Endothelial cell of umbilical vein (primary cell): ENCODE measurements around the gene GFOD1. TPM values are rescaled to one million over a fixed set of nuclear protein-coding genes. Genes with fewer than 3 reads are reported as not detected.

Source experiments
- BruUV-seq: library from RNA; stranded (reverse); fragments of 400-500 nt; replicated peaks from 2 replicates; lab custom pipeline; 2021; lab: Mats Ljungman, UMichigan
- CTCF ChIA-PET: fragments of 300-600, 350-600 bp; sonication (Branson Sonifier 250); formaldehyde crosslinking; loops from one replicate; lab custom pipeline; 2021; ENCODE audit warnings: antibody characterized with exemption, inconsistent platforms; lab: Charles Lee
- POLR2A ChIA-PET: fragments of 300-600, 350-600 bp; sonication (Branson Sonifier 250); formaldehyde crosslinking; loops from one replicate; lab custom pipeline; 2021; ENCODE audit warnings: antibody characterized with exemption, inconsistent platforms; lab: Charles Lee
- DNase-seq: peaks from one replicate; pipeline ENCODE4 v3.0.0-alpha.2; 2011; ENCODE audit warnings: low read depth, low spot score
- FAIRE-seq: peaks from 2 replicates; lab custom pipeline; 2011; peaks lifted over from hg19 to GRCh38; lab: Jason Lieb, UNC
- H2AFZ ChIP-seq: 2 replicates; pipeline ENCODE4 v1.6.0; 2012; ENCODE audit warnings: low read depth, low read length, control low read depth, inconsistent platforms
- H3K27ac ChIP-seq: 2 replicates; pipeline ENCODE4 v1.5.1; 2011; ENCODE audit warnings: low read depth, mild to moderate bottlenecking, control low read depth, low read length, moderate library complexity; ENCODE audit not compliant: insufficient read depth
- H3K27me3 ChIP-seq, 2 experiments: 2 replicates each; pipeline versions ENCODE4 v1.6.0 to v1.6.1; 2011; ENCODE audit warnings: low read length in 2 of 2, mixed read lengths in 1 of 2; ENCODE audit not compliant: control insufficient read depth in 2 of 2, insufficient read depth in 2 of 2
- H3K36me3 ChIP-seq, 2 experiments: 2 replicates in 1 of 2; 3 replicates in 1 of 2; pipeline ENCODE4 v1.5.1; 2011; ENCODE audit warnings: low read length in 2 of 2, mild to moderate bottlenecking in 1 of 2, moderate library complexity in 1 of 2; ENCODE audit not compliant: control insufficient read depth in 2 of 2, insufficient read depth in 2 of 2; ENCODE audit errors: extremely low read depth in 1 of 2
- H3K4me1 ChIP-seq: 3 replicates; pipeline ENCODE4 v1.5.1; 2011; ENCODE audit warnings: mild to moderate bottlenecking, low read length; ENCODE audit not compliant: control insufficient read depth, insufficient read depth; ENCODE audit errors: extremely low read depth
- H3K4me2 ChIP-seq: 2 replicates; pipeline ENCODE4 v1.6.1; 2011; ENCODE audit warnings: low read length, control low read depth, mixed read lengths; ENCODE audit not compliant: insufficient read depth
- H3K4me3 ChIP-seq, 3 experiments: fragments of 200-600 bp in 1 of 3; sonication (generic), shearing (Covaris generic) in 1 of 3; replicated peaks in 1 of 3; 2 replicates each; pipeline ENCODE4 v1.5.1; 2011 to 2016; ENCODE audit warnings: control low read depth in 3 of 3, low read length in 3 of 3, mild to moderate bottlenecking in 2 of 3, inconsistent platforms in 1 of 3, low read depth in 1 of 3, moderate library complexity in 1 of 3; ENCODE audit not compliant: insufficient read depth in 1 of 3
- H3K79me2 ChIP-seq: 2 replicates; pipeline ENCODE4 v1.6.0; 2012; ENCODE audit warnings: low read length, inconsistent platforms; ENCODE audit not compliant: control insufficient read depth, insufficient read depth
- H3K9ac ChIP-seq: replicated peaks from 2 replicates; pipeline ENCODE3; 2011; ENCODE audit warnings: low read length, control low read depth; ENCODE audit not compliant: insufficient read depth; ENCODE audit errors: extremely low read depth
- H3K9me1 ChIP-seq: replicated peaks from 3 replicates; pipeline ENCODE4 v1.6.0; 2011; ENCODE audit warnings: mild to moderate bottlenecking, low read length; ENCODE audit not compliant: control insufficient read depth, insufficient read depth; ENCODE audit errors: extremely low read depth
- H3K9me3 ChIP-seq: replicated peaks from 2 replicates; pipeline ENCODE4 v1.5.1; 2012; ENCODE audit warnings: low read length, inconsistent platforms; ENCODE audit not compliant: control insufficient read depth, insufficient read depth
- H4K20me1 ChIP-seq: replicated peaks from 2 replicates; pipeline ENCODE3; 2011; ENCODE audit warnings: mild to moderate bottlenecking, low read length; ENCODE audit not compliant: control insufficient read depth, insufficient read depth; ENCODE audit errors: extremely low read depth
- CTCF ChIP-seq, 2 donors: IDR thresholded peaks; 1 replicate in 1 of 2; 2 replicates in 1 of 2; pipeline ENCODE4 v1.5.1; 2011; ENCODE audit warnings: low read length in 2 of 2, mild to moderate bottlenecking in 2 of 2, moderate library complexity in 2 of 2, control low read depth in 1 of 2, inconsistent platforms in 1 of 2, low read depth in 1 of 2; ENCODE audit not compliant: insufficient read depth in 1 of 2; ENCODE audit errors: extremely low read depth in 1 of 2
- EZH2 ChIP-seq: IDR thresholded peaks from 2 replicates; pipeline ENCODE4 v1.6.1; 2012; ENCODE audit warnings: borderline replicate concordance, low read depth, mild to moderate bottlenecking, moderate library complexity, low read length, inconsistent platforms; ENCODE audit not compliant: severe bottlenecking
- FOS ChIP-seq: IDR thresholded peaks from 2 replicates; pipeline ENCODE4 v1.6.1; 2011; ENCODE audit warnings: mild to moderate bottlenecking, low read length, moderate library complexity, borderline replicate concordance; ENCODE audit not compliant: insufficient read depth
- GATA2 ChIP-seq: IDR thresholded peaks from 2 replicates; pipeline ENCODE4 v1.7.0; 2011; ENCODE audit warnings: low read depth, mild to moderate bottlenecking, moderate library complexity, mixed read lengths, low read length; ENCODE audit not compliant: insufficient read length, insufficient read depth
- JUN ChIP-seq: IDR thresholded peaks from 2 replicates; pipeline ENCODE4 v1.6.1; 2011; ENCODE audit warnings: borderline replicate concordance, low read depth; ENCODE audit not compliant: insufficient read length, insufficient read depth
- MAX ChIP-seq: IDR thresholded peaks from 2 replicates; pipeline ENCODE4 v1.6.1; 2011; ENCODE audit not compliant: insufficient read depth, insufficient read length
- MYC ChIP-seq: IDR thresholded peaks from one replicate; pipeline ENCODE4 v1.6.1; 2011; ENCODE audit warnings: mild to moderate bottlenecking, low read depth, low read length
- POLR2A ChIP-seq: IDR thresholded peaks from 2 replicates; pipeline ENCODE4 v1.6.1; 2012; ENCODE audit warnings: low read depth, mild to moderate bottlenecking, control low read depth, low read length
- POLR2AphosphoS5 ChIP-seq: IDR thresholded peaks from 2 replicates; pipeline ENCODE4 v1.6.1; 2012; ENCODE audit warnings: low read depth, mild to moderate bottlenecking, control low read depth, low read length, moderate library complexity; ENCODE audit not compliant: insufficient read depth
- dilution Hi-C: fragments of 300-500 bp; cut with MboI; formaldehyde crosslinking; loops from one replicate; pipeline ENCODE4 v1.15.0; 2019; ENCODE audit warnings: low sequenced_read_pairs; ENCODE audit not compliant: extremely low pct_ligation_motif_present
- intact Hi-C: fragments of 100-400 bp; cut with micrococcal nuclease; formaldehyde crosslinking; loops from one replicate; pipeline ENCODE4 v1.10.0; 2022
- polyA plus RNA-seq, 4 experiments: library from polyadenylated mRNA; depleted of rRNA in 3 of 4; stranded (reverse) in 3 of 4; unstranded in 1 of 4; fragments of >200 nt; gene quantifications; 2 replicates each; pipeline versions ENCODE4 v1.2.1 to v1.2.3, GENCODE V29; 2011 to 2012; ENCODE audit warnings: missing spikeins in 1 of 4
- total RNA-seq: library from RNA; stranded (reverse); gene quantifications from 2 replicates; pipeline ENCODE4 v1.2.3, GENCODE V29; 2021

Gene GFOD1
- total and polyA plus RNA-seq, 2 donors (not counting 3 experiments of a cell fraction or from before 2014, with no cell fraction given) = 12.1 to 24.1 TPM

- Histone ChIP-seq H3K4me3 (no peak overlapping the region), H3K79me2 (no peaks in the 10 kb centered on the region), H3K9me3 (no peaks in the 10 kb centered on the region), H3K4me2 (peak overlapping the region; percentile 49), H3K36me3 (no peaks in the 10 kb centered on the region), H3K9ac (peak overlapping the region; percentile 46), H2AFZ (peak overlapping the region; percentile 32), H3K9me1 (no peaks in the 10 kb centered on the region), H4K20me1 (no peaks in the 10 kb centered on the region), H3K27ac (peak overlapping the region; percentile 65), H3K27me3 (no peaks in the 10 kb centered on the region), H3K4me1 (peaks cover 37% of the 10 kb centered on the region)
- intact Hi-C loops (loop anchor here (1.0 to 2.0 kb wide), 6 partner anchors 41 to 225 kb away; no protein-coding TSS in a partner anchor), dilution Hi-C loops (no loop called here)
- BruUV-seq = TSS peak; percentile 19
- POLR2A ChIA-PET = interaction anchor here (0.7 to 0.8 kb wide), 2 partner anchors 23 to 146 kb away, joined by 6 read pairs; no protein-coding TSS in a partner anchor
- DNase-seq (peak; percentile 94), FAIRE-seq (peak; percentile 84)
- CTCF ChIA-PET = interaction anchor here (0.7 to 1.9 kb wide), 10 partner anchors 10 to 199 kb away, joined by 3 to 7 read pairs (median 4); partner anchors contain the start of genes GFOD1 and TBC1D7
- TF ChIP-seq EZH2 = no peak
- TF ChIP-seq JUN = peak; percentile 67
- TF ChIP-seq CTCF (IDR thresholded peaks at IDR 0.05; ENCODE audit: extremely low read depth in 1 of 2, insufficient read depth in 1 of 2, low read depth in 1 of 2, low read length in 2 of 2) = no peak
- peak; percentile 63 for TF ChIP-seq POLR2A
- TF ChIP-seq MYC = no peak
- TF ChIP-seq MAX = no peak
- peak; percentile 38 for TF ChIP-seq GATA2
- TF ChIP-seq POLR2AphosphoS5 = peak; percentile 73
- TF ChIP-seq FOS = peak; percentile 67
These were observed 39.6 kb upstream of the GFOD1 start for GRCh38 chr6:13526727-13527670.
